GM23338 (cell line): Measurements from ENCODE around the gene ANKRD31.

Experiments
- CREB1 ChIP-seq: fragments of 250-450 bp; sonication (Bioruptor Pico); IDR thresholded peaks from 2 replicates; pipeline ENCODE4 v1.5.0; 2020; ENCODE audit warnings: low read depth, mild to moderate bottlenecking, moderate library complexity
- EZH2 ChIP-seq: fragments of 200-600 bp; sonication (generic); IDR thresholded peaks from one replicate; pipeline ENCODE4 v1.8.0; 2017; ENCODE audit warnings: antibody characterized with exemption, mild to moderate bottlenecking, low read depth; ENCODE audit not compliant: unreplicated experiment
- EZH2phosphoT487 ChIP-seq: fragments of 200-600 bp; sonication (generic); IDR thresholded peaks from one replicate; pipeline ENCODE4 v1.8.1; 2018; ENCODE audit warnings: antibody characterized with exemption; ENCODE audit not compliant: unreplicated experiment
- JUNB ChIP-seq: IDR thresholded peaks from one replicate; pipeline ENCODE4 v1.6.1; 2016; ENCODE audit warnings: antibody characterized with exemption; ENCODE audit not compliant: unreplicated experiment
- NANOG ChIP-seq: IDR thresholded peaks from 2 replicates; pipeline ENCODE4 v1.6.1; 2016; ENCODE audit warnings: antibody characterized with exemption, borderline replicate concordance
- POLR2AphosphoS5 ChIP-seq: IDR thresholded peaks from 2 replicates; pipeline ENCODE4 v1.6.1; 2016; ENCODE audit warnings: antibody characterized with exemption, low read depth
- STAT1 ChIP-seq: IDR thresholded peaks from one replicate; pipeline ENCODE4 v1.6.1; 2016; ENCODE audit warnings: antibody characterized with exemption; ENCODE audit not compliant: unreplicated experiment
- TF ChIP-seq, protein P1 (sequence below): IDR thresholded peaks from 2 replicates; pipeline ENCODE4 v1.6.1; 2016; ENCODE audit warnings: antibody characterized with exemption
- TF ChIP-seq, protein P2 (sequence below), 2 experiments: fragments of 200-600 bp in 1 of 2; sonication (generic) in 1 of 2; conservative IDR thresholded peaks; 2 replicates each; pipeline versions ENCODE4 v1.5.1 to v1.6.1; 2016 to 2017; ENCODE audit warnings: antibody characterized with exemption in 2 of 2, low read depth in 2 of 2, mild to moderate bottlenecking in 2 of 2, moderate library complexity in 1 of 2
- TF ChIP-seq, protein P3 (sequence below): IDR thresholded peaks from one replicate; pipeline ENCODE4 v1.6.1; 2018; ENCODE audit warnings: antibody characterized with exemption; ENCODE audit not compliant: unreplicated experiment

DNA sequence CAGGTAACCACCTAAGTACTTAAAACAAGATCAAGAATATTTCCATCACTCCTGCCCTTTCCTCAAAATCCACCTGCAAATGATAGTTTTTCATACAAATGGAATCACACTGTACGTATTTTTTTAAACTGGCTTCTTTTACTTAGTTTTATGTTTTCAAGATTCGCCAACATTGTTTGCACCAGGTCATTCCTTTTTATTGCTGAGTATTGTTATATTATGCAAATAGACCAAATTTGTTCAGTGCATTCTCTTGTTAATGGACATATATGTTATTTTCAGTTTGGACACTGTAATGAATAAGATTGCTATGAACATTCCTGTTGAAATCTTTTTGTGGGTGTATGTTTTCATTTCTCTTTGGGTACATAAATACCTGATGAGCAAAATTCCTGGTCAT, 8.3 kb upstream of the ANKRD31 start:
- TF ChIP-seq, protein P1, sequence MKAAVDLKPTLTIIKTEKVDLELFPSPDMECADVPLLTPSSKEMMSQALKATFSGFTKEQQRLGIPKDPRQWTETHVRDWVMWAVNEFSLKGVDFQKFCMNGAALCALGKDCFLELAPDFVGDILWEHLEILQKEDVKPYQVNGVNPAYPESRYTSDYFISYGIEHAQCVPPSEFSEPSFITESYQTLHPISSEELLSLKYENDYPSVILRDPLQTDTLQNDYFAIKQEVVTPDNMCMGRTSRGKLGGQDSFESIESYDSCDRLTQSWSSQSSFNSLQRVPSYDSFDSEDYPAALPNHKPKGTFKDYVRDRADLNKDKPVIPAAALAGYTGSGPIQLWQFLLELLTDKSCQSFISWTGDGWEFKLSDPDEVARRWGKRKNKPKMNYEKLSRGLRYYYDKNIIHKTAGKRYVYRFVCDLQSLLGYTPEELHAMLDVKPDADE: no peak
- TF ChIP-seq, protein P2, sequence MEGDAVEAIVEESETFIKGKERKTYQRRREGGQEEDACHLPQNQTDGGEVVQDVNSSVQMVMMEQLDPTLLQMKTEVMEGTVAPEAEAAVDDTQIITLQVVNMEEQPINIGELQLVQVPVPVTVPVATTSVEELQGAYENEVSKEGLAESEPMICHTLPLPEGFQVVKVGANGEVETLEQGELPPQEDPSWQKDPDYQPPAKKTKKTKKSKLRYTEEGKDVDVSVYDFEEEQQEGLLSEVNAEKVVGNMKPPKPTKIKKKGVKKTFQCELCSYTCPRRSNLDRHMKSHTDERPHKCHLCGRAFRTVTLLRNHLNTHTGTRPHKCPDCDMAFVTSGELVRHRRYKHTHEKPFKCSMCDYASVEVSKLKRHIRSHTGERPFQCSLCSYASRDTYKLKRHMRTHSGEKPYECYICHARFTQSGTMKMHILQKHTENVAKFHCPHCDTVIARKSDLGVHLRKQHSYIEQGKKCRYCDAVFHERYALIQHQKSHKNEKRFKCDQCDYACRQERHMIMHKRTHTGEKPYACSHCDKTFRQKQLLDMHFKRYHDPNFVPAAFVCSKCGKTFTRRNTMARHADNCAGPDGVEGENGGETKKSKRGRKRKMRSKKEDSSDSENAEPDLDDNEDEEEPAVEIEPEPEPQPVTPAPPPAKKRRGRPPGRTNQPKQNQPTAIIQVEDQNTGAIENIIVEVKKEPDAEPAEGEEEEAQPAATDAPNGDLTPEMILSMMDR (conservative IDR thresholded peaks at IDR 0.05; ENCODE audit: low read depth in 2 of 2): no peak
- TF ChIP-seq, protein P3, sequence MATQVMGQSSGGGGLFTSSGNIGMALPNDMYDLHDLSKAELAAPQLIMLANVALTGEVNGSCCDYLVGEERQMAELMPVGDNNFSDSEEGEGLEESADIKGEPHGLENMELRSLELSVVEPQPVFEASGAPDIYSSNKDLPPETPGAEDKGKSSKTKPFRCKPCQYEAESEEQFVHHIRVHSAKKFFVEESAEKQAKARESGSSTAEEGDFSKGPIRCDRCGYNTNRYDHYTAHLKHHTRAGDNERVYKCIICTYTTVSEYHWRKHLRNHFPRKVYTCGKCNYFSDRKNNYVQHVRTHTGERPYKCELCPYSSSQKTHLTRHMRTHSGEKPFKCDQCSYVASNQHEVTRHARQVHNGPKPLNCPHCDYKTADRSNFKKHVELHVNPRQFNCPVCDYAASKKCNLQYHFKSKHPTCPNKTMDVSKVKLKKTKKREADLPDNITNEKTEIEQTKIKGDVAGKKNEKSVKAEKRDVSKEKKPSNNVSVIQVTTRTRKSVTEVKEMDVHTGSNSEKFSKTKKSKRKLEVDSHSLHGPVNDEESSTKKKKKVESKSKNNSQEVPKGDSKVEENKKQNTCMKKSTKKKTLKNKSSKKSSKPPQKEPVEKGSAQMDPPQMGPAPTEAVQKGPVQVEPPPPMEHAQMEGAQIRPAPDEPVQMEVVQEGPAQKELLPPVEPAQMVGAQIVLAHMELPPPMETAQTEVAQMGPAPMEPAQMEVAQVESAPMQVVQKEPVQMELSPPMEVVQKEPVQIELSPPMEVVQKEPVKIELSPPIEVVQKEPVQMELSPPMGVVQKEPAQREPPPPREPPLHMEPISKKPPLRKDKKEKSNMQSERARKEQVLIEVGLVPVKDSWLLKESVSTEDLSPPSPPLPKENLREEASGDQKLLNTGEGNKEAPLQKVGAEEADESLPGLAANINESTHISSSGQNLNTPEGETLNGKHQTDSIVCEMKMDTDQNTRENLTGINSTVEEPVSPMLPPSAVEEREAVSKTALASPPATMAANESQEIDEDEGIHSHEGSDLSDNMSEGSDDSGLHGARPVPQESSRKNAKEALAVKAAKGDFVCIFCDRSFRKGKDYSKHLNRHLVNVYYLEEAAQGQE: no peak
- TF ChIP-seq JUNB (no peak), EZH2phosphoT487 (no peak), POLR2AphosphoS5 (no peak), EZH2 (no peak), NANOG (no peak), STAT1 (no peak), CREB1 (CRISPR knock-in tag) (no peak)
